Measurements from ENCODE around the gene PROP1.
"Not testable (repeated sequence)": the region's sequence is repeated elsewhere in the genome, so short reads cannot be mapped to it uniquely, and the experiment has no call there.

PROP1 gene

GRCh38 chr5:177995691-177996595 is at the start of gene PROP1:
PROP1 (minus strand) TSS chr5:177996242; CDS start chr5:177995933, 309 bp downstream.
- no peak for DNase-seq (ENCODE audit: low read depth)

GRCh38 chr5:178019379-178020030 is 23.5 kb upstream of the PROP1 start:
- not testable (repeated sequence) for DNase-seq (ENCODE audit: low read depth)

- DNase-seq (ENCODE audit: low read depth) = not testable (repeated sequence)
Measured at GRCh38 chr5:178012758-178013157, 16.7 kb upstream of the PROP1 start.

GRCh38 chr5:178011816-178012554 is 15.9 kb upstream of the PROP1 start:
- DNase-seq (ENCODE audit: low read depth) = not testable (repeated sequence)

GRCh38 chr5:178007272-178007671 is 11.2 kb upstream of the PROP1 start:
- not testable (repeated sequence) for DNase-seq (ENCODE audit: low read depth)

- DNase-seq (ENCODE audit: low read depth) = not testable (repeated sequence)
Measured at GRCh38 chr5:178006536-178007231, 10.6 kb upstream of the PROP1 start.

GRCh38 chr5:178006181-178006535 is 10.1 kb upstream of the PROP1 start:
- not testable (repeated sequence) for DNase-seq (ENCODE audit: low read depth)

GRCh38 chr5:177997846-177998245 is 1.8 kb upstream of the PROP1 start:
- DNase-seq (ENCODE audit: low read depth) = no peak

- no peak for DNase-seq (ENCODE audit: low read depth)
Measured at GRCh38 chr5:177997319-177997670, 1.3 kb upstream of the PROP1 start.

GRCh38 chr5:177996660-177997318 is 747 bp upstream of the PROP1 start:
- DNase-seq (ENCODE audit: low read depth) = no peak

GRCh38 chr5:177994561-177995190 is 1.4 kb downstream of the PROP1 start:
- DNase-seq (ENCODE audit: low read depth) = no peak

- no peak for DNase-seq (ENCODE audit: low read depth)
Measured at GRCh38 chr5:177994063-177994462, 2.0 kb downstream of the PROP1 start.

- no peak for DNase-seq (ENCODE audit: low read depth)
Measured at GRCh38 chr5:177992466-177992865, 3.6 kb downstream of the PROP1 start.

GRCh38 chr5:177988989-177989625 is 6.9 kb downstream of the PROP1 start:
- no peak for DNase-seq (ENCODE audit: low read depth)

- DNase-seq (ENCODE audit: low read depth) = no peak
Measured at GRCh38 chr5:177987326-177987725, 8.7 kb downstream of the PROP1 start.

GRCh38 chr5:177985430-177986040 is 10.5 kb downstream of the PROP1 start:
- no peak for DNase-seq (ENCODE audit: low read depth)

- no peak for DNase-seq (ENCODE audit: low read depth)
Measured at GRCh38 chr5:177984584-177985206, 11.3 kb downstream of the PROP1 start.

- no peak for DNase-seq (ENCODE audit: low read depth)
Measured at GRCh38 chr5:177983763-177984583, 12.1 kb downstream of the PROP1 start.

GRCh38 chr5:177982956-177983355 is 13.1 kb downstream of the PROP1 start:
- DNase-seq (ENCODE audit: low read depth) = no peak

Measured in amniotic epithelial cell (primary cell).